Natural killer cell (primary cell): Measurements from ENCODE around the gene LIPT1. TPM values are rescaled to one million over a fixed set of nuclear protein-coding genes. Genes with fewer than 3 reads are reported as not detected.
A peak's percentile ranks its signal among the peaks of the same experiment; 100 is the strongest.

Source experiments
- ATAC-seq, 3 donors: fragments of 150-1000 bp in 2 of 3; fragments of 200-7000 bp in 1 of 3; cut with Tn5 transposase; 1 replicate in 1 of 3; 2 replicates in 2 of 3; pipeline ENCODE4 v1.10.0; 2021; ENCODE audit warnings: mild to moderate bottlenecking in 2 of 3, moderate library complexity in 2 of 3
- DNase-seq, 2 donors: peaks; one replicate each; pipeline versions ENCODE4 v3.0.0 to v3.0.0-alpha.2; 2013 to 2021; ENCODE audit warnings: mixed read lengths in 1 of 2
- H3K27ac ChIP-seq: one replicate; pipeline ENCODE4 v1.5.1; 2013; ENCODE audit warnings: mild to moderate bottlenecking, low read length
- H3K27me3 ChIP-seq: one replicate; pipeline ENCODE4 v1.6.1; 2013; ENCODE audit warnings: low read length; ENCODE audit not compliant: control insufficient read depth, insufficient read depth
- H3K36me3 ChIP-seq: one replicate; pipeline ENCODE4 v1.6.1; 2013; ENCODE audit warnings: low read length; ENCODE audit not compliant: control insufficient read depth, insufficient read depth
- H3K4me1 ChIP-seq: one replicate; pipeline ENCODE4 v1.6.1; 2013; ENCODE audit warnings: low read length; ENCODE audit not compliant: control insufficient read depth, insufficient read depth
- H3K4me3 ChIP-seq: one replicate; pipeline ENCODE4 v1.5.1; 2013; ENCODE audit warnings: low read length
- H3K9me3 ChIP-seq: one replicate; pipeline ENCODE4 v1.6.1; 2013; ENCODE audit warnings: low read length; ENCODE audit not compliant: control insufficient read depth, insufficient read depth
- H3K27ac Mint-ChIP-seq, 2 donors: one replicate each; pipeline ENCODE4 v1.8.0; 2022; ENCODE audit warnings: mild to moderate bottlenecking in 2 of 2, mixed read lengths in 2 of 2, moderate library complexity in 1 of 2
- H3K27me3 Mint-ChIP-seq, 2 donors: one replicate each; pipeline ENCODE4 v1.8.0; 2022; ENCODE audit warnings: low read depth in 2 of 2, mixed read lengths in 2 of 2
- H3K36me3 Mint-ChIP-seq: one replicate; pipeline ENCODE4 v1.8.0; 2022; ENCODE audit warnings: mixed read lengths
- H3K4me1 Mint-ChIP-seq, 2 donors: one replicate each; pipeline ENCODE4 v1.8.0; 2022; ENCODE audit warnings: mixed read lengths in 2 of 2
- H3K4me3 Mint-ChIP-seq: one replicate; pipeline ENCODE4 v1.8.0; 2022; ENCODE audit warnings: mild to moderate bottlenecking, moderate library complexity, mixed read lengths
- H3K9me3 Mint-ChIP-seq, 2 donors: one replicate each; pipeline ENCODE4 v1.8.0; 2022; ENCODE audit warnings: mixed read lengths in 2 of 2
- WGBS: methylation state at CpG from one replicate; pipeline ENCODE4 v1.1.7; 2013; ENCODE audit warnings: missing lambda C conversion rate; ENCODE audit not compliant: insufficient coverage; 5-methylcytosine and 5-hydroxymethylcytosine counted together
- intact Hi-C: fragments of 100-400 bp; cut with micrococcal nuclease; formaldehyde crosslinking; loops from one replicate; pipeline ENCODE4 v1.14.2; 2022
- total RNA-seq, 4 donors: library from RNA; stranded (reverse); fragments of 120-200 nt in 1 of 4; gene quantifications; one replicate each; pipeline versions ENCODE4 v1.2.3 to v1.2.4, GENCODE V29; 2013 to 2022
- TF ChIP-seq, protein P1 (sequence below): fragments of 200-600 bp; IDR thresholded peaks from one replicate; pipeline ENCODE4 v1.8.0; 2022; ENCODE audit warnings: antibody characterized with exemption

LIPT1 gene
- total RNA-seq, 3 donors from 2014 or later (not counting 1 experiment from before 2014, with no cell fraction given): 12.0 to 21.4 (median 17.3) TPM

DNA sequence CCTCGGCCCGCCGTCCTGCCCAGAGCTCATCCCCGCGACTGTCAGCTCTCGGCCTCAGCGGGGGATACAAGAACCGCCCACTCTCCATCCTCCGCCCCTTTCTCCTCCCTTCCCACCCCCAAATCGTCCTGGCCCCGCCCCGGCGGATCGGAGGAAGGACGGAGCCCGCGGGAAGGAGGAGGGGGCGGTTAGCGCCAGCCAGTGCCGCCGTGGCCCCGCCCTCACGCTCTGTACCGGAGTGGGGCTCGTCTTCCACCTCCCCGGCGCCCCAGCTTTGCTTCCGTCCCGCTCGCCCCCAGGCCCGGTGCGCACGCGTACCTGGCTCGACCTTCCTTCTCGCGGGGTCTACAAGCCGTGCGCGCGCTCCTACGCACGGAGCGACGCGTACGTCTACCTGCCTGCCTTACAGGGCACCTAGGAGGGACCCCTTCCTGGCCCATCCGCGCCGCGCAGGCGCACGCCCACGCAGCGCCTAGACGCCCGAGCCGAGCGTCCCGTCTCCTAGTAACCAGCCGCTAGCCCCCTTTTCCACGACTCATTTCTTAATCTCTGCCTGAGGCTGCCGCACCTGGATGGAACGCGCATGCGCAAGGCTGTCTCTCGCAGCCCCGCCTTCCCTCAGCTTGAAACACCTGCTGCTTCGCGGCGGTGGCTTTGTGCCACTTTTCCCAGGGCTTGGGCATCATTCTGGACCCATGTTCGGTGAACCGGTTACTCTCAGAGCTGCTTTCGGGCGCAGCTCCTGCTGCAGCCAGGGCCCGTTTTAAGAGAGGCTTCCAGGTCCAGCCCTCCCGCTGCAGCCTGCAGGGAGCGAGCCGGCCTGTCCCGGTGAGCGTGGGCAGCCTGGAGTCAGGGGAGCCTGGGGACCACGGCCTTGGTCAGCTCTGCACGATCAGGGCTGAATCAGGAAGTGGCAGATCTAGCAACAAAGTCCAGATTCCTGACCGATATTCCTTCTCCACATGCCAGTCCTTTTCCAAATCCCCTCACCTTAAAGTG lies 13.4 kb upstream of the LIPT1 start, which contains the start of gene C2orf15:
Gene C2orf15 (plus strand): TSS at position 598 of the 999 bp plus-strand sequence. CDS start 8,852 bp downstream, outside the sequence.
- no peaks in the 10 kb centered on the region for H3K9me3 ChIP-seq
- ATAC-seq: peak; percentile 89 to 97 (median 91)
- peak within 1 kb of the TSS; percentile 96 for H3K4me3 ChIP-seq
- peak within 1 kb of the TSS; percentile 96 to 100 for H3K27ac Mint-ChIP-seq
- peaks cover 23 to 25% of the 10 kb centered on the region in 2 donors for H3K4me1 Mint-ChIP-seq
- H3K9me3 Mint-ChIP-seq: no peaks in the 10 kb centered on the region
- no peaks in the 10 kb centered on the region for H3K27me3 Mint-ChIP-seq
- H3K36me3 Mint-ChIP-seq: no peaks in the 10 kb centered on the region
- no peaks in the 10 kb centered on the region for H3K27me3 ChIP-seq
- no peaks in the 10 kb centered on the region for H3K36me3 ChIP-seq
- WGBS: under 1% methylated on average over 84 of the region's 84 CpGs
- TF ChIP-seq, protein P1, sequence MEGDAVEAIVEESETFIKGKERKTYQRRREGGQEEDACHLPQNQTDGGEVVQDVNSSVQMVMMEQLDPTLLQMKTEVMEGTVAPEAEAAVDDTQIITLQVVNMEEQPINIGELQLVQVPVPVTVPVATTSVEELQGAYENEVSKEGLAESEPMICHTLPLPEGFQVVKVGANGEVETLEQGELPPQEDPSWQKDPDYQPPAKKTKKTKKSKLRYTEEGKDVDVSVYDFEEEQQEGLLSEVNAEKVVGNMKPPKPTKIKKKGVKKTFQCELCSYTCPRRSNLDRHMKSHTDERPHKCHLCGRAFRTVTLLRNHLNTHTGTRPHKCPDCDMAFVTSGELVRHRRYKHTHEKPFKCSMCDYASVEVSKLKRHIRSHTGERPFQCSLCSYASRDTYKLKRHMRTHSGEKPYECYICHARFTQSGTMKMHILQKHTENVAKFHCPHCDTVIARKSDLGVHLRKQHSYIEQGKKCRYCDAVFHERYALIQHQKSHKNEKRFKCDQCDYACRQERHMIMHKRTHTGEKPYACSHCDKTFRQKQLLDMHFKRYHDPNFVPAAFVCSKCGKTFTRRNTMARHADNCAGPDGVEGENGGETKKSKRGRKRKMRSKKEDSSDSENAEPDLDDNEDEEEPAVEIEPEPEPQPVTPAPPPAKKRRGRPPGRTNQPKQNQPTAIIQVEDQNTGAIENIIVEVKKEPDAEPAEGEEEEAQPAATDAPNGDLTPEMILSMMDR: no peak
- intact Hi-C loops: loop anchor here (1.0 kb wide), 3 partner anchors 13 to 348 kb away; partner anchors contain the start of genes LIPT1, MITD1, MRPL30 and TSGA10
- peak within 1 kb of the TSS; percentile 95 for H3K27ac ChIP-seq
- peak within 1 kb of the TSS; percentile 97 for H3K4me3 Mint-ChIP-seq
- H3K4me1 ChIP-seq: peaks cover 9% of the 10 kb centered on the region
- peak; percentile 85 to 98 for DNase-seq

DNA sequence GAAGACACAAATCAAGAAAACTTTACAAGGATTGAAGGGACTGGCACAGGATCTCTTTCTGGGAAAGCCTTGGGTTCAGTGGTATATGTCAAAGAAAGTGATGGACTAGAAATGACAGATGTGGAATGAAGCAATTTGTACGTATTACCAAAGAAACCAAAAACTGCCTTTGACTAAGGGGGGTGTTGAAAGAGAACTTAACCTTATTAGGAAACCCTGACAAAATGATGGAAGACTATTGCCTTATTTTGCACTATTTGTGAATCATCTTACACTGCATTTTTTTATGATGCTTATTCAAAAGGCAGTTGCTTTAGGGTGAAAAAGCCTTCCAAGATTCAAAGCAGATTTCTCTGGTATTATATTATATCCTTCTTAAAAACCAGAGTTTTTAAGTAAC lies 4.1 kb upstream of the LIPT1 start:
- Mint-ChIP-seq H3K27ac (no peak overlapping the region), H3K9me3 (no peaks in the 10 kb centered on the region), H3K4me3 (no peak overlapping the region), H3K27me3 (no peaks in the 10 kb centered on the region), H3K4me1 (peaks cover 0 to 20% of the 10 kb centered on the region in 2 donors), H3K36me3 (no peaks in the 10 kb centered on the region)
- TF ChIP-seq, protein P1: no peak
- no peaks in the 10 kb centered on the region for H3K27me3 ChIP-seq
- H3K4me3 ChIP-seq: no peak overlapping the region
- H3K4me1 ChIP-seq: peaks cover 11% of the 10 kb centered on the region
- H3K36me3 ChIP-seq: no peaks in the 10 kb centered on the region
- ATAC-seq: no peak
- intact Hi-C loops: no loop called here
- DNase-seq: no peak
- 100% methylated on average over 1 of the region's 1 CpG for WGBS
- no peaks in the 10 kb centered on the region for H3K9me3 ChIP-seq
- H3K27ac ChIP-seq: no peak overlapping the region

DNA sequence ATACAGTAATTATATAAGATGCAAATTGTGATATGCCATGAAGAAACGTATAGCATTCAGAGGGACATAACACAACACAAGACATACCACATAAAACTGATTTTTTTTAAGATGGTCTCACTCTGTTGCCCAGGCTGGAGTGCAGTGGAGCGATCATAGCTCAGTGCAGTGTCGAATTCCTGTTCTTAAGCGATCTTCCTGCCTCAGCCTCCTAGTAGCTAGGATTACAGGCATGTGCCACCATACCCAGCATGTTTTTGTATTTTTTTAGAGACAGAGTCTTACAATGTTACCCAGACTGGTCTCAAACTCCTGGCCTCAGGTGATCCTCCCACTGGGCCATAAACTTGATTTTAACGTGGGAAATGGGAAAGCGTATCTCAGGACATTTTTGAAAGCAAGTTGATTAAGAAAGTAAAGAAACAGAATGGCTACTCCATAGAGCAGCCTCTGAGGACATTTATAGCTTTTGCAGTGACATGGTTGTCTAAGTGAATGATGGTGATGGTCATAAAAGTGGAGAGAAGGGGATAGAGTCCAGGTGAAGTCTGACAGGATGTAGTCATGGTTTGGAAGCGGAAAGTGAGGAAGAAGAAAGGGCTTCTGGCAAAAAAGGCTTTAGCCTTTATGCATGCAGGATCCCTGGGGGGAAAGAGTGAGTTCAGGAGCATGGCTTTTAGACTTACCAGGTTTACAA lies 2.4 kb upstream of the LIPT1 start:
- Histone ChIP-seq H3K27me3 (no peaks in the 10 kb centered on the region), H3K36me3 (peaks cover 2% of the 10 kb centered on the region), H3K9me3 (no peaks in the 10 kb centered on the region), H3K27ac (no peak overlapping the region), H3K4me1 (peaks cover 15% of the 10 kb centered on the region), H3K4me3 (no peak overlapping the region)
- ATAC-seq (no peak), DNase-seq (no peak)
- H3K4me3 Mint-ChIP-seq: no peak overlapping the region
- intact Hi-C loops: no loop called here
- no peaks in the 10 kb centered on the region for H3K9me3 Mint-ChIP-seq
- H3K36me3 Mint-ChIP-seq: no peaks in the 10 kb centered on the region
- no peak overlapping the region for H3K27ac Mint-ChIP-seq
- TF ChIP-seq, protein P1: no peak
- H3K27me3 Mint-ChIP-seq: no peaks in the 10 kb centered on the region
- H3K4me1 Mint-ChIP-seq: peaks cover 0 to 35% of the 10 kb centered on the region in 2 donors
- 89% methylated on average over 7 of the region's 7 CpGs for WGBS
